ENCODE data around the gene WNT1. TPM values are rescaled to one million over a fixed set of nuclear protein-coding genes. Genes with fewer than 3 reads are reported as not detected.

WNT1 gene
- total and polyA plus RNA-seq, 2 donors (not counting 1 experiment from before 2014, with no cell fraction given), result not detected

DNA sequence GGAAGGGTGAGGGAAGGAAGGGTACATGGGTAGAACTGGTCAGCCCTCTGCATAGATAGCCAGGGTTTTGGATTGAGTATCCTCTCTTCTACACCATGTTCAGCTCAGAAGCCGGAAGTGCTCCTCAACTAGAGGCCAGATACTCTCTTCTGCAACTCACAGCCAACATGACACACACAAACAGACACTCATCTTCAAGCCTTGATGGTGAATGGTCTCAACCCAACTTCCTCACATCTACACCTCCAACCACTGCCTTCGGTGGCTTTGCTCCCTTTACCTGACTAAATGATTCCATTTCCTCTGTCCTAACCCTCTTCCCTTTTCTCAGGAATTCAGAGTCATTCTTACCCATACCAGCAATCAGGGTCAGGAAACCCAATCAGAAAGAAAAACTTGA is 45.2 kb upstream of the WNT1 start:
- no peaks in the 10 kb centered on the region for H3K4me1 ChIP-seq (ENCODE audit: control insufficient read depth, extremely low read depth, insufficient read depth, low read length)
- no peaks in the 10 kb centered on the region for H3K79me2 ChIP-seq (ENCODE audit: control insufficient read depth, insufficient read depth, low read length)
- H3K27ac ChIP-seq (ENCODE audit: insufficient read depth, low read length), result no peak overlapping the region
- H3K9me3 ChIP-seq (ENCODE audit: control insufficient read depth, insufficient read depth, low read depth, low read length), result no peaks in the 10 kb centered on the region
- peaks cover 7% of the 10 kb centered on the region for H3K36me3 ChIP-seq (ENCODE audit: control insufficient read depth, insufficient read depth, low read length)
- no peak overlapping the region for H2AFZ ChIP-seq (ENCODE audit: low read length)
- no peak overlapping the region for H3K9ac ChIP-seq (ENCODE audit: insufficient read depth, low read length)
- H3K27me3 ChIP-seq (ENCODE audit: control insufficient read depth, insufficient read depth, low read length), result no peaks in the 10 kb centered on the region
- no peak for TF ChIP-seq CTCF (conservative IDR thresholded peaks at IDR 0.05 in 1 of 2, IDR thresholded peaks at IDR 0.05 in 1 of 2; ENCODE audit: low read depth in 1 of 2, low read length in 2 of 2)
- TF ChIP-seq EZH2 (IDR thresholded peaks at IDR 0.05; ENCODE audit: low read length, missing control alignments), result no peak
- no peaks in the 10 kb centered on the region for H4K20me1 ChIP-seq (ENCODE audit: control insufficient read depth, extremely low read depth, insufficient read depth, low read length)
- no peak overlapping the region for H3K4me2 ChIP-seq (ENCODE audit: extremely low read depth, insufficient read depth, low read length)
- no peak for DNase-seq (ENCODE audit: low read depth in 2 of 2)
- H3K4me3 ChIP-seq (replicated peaks in 1 of 4; ENCODE audit: control extremely low read depth in 1 of 4, insufficient read depth in 1 of 4, low read depth in 3 of 4, low read length in 4 of 4), result no peak overlapping the region

DNA sequence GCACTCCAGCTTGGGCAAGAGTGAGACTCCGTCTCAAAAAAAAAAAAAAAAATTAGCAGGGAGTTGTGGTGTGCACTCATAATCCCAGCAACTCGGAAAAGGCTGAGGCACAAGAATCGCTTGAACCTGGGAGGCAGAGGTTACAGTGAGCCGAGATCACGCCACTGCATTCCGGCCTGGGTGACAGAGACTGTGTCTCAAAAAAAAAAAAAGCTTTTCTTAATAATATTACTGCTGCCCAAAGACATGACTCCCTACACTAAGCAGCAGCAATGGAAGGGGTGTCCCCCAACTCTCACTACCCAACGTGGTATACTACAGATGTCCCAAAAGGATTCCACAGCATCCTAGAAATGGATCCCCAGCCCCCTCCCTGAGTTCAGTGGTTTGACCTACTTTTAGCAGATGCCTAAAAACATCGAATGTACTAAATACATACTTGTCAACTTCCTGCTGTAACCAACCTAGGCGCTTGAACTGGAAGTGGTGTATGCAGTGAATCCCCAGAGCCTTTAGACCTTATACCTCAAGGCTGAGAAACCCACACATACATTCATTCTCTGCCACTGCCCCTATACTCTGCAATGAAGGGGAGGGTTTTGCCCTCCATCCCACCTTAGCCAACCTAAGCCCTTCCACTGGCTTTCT is 44.3 kb upstream of the WNT1 start:
- no peaks in the 10 kb centered on the region for H3K27me3 ChIP-seq (ENCODE audit: control insufficient read depth, insufficient read depth, low read length)
- no peaks in the 10 kb centered on the region for H3K79me2 ChIP-seq (ENCODE audit: control insufficient read depth, insufficient read depth, low read length)
- no peak overlapping the region for H2AFZ ChIP-seq (ENCODE audit: low read length)
- no peaks in the 10 kb centered on the region for H3K9me3 ChIP-seq (ENCODE audit: control insufficient read depth, insufficient read depth, low read depth, low read length)
- H3K4me2 ChIP-seq (ENCODE audit: extremely low read depth, insufficient read depth, low read length), result no peak overlapping the region
- no peak overlapping the region for H3K4me3 ChIP-seq (replicated peaks in 1 of 4; ENCODE audit: control extremely low read depth in 1 of 4, insufficient read depth in 1 of 4, low read depth in 3 of 4, low read length in 4 of 4)
- TF ChIP-seq EZH2 (IDR thresholded peaks at IDR 0.05; ENCODE audit: low read length, missing control alignments), result no peak
- no peak for TF ChIP-seq CTCF (conservative IDR thresholded peaks at IDR 0.05 in 1 of 2, IDR thresholded peaks at IDR 0.05 in 1 of 2; ENCODE audit: low read depth in 1 of 2, low read length in 2 of 2)
- peaks cover 6% of the 10 kb centered on the region for H3K36me3 ChIP-seq (ENCODE audit: control insufficient read depth, insufficient read depth, low read length)
- no peak overlapping the region for H3K9ac ChIP-seq (ENCODE audit: insufficient read depth, low read length)
- no peak overlapping the region for H3K27ac ChIP-seq (ENCODE audit: insufficient read depth, low read length)
- no peaks in the 10 kb centered on the region for H3K4me1 ChIP-seq (ENCODE audit: control insufficient read depth, extremely low read depth, insufficient read depth, low read length)
- no peak for DNase-seq (ENCODE audit: low read depth in 2 of 2)
- no peaks in the 10 kb centered on the region for H4K20me1 ChIP-seq (ENCODE audit: control insufficient read depth, extremely low read depth, insufficient read depth, low read length)

DNA sequence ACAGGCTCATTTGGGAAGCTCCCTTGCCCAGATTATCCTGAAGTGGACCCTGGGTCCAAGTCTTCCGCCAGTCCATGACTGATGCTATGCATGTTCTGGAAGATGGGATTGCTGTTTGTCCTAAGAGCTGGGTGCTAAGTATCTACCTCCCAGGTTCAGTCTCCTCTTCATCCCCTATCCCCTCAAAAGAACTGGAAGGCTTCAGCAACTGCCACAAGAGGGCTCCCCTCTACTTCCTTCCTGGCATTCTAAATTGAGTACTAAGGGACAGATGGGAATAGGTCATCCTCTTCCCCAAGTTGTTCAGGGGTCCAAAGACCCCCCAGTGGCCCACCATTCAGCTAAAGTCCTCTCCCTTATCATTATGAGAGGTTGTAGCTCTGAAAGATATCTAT is 43.8 kb upstream of the WNT1 start:
- Histone ChIP-seq H3K27me3 (ENCODE audit: control insufficient read depth, insufficient read depth, low read length) (no peaks in the 10 kb centered on the region), H3K9ac (ENCODE audit: insufficient read depth, low read length) (no peak overlapping the region), H3K79me2 (ENCODE audit: control insufficient read depth, insufficient read depth, low read length) (no peaks in the 10 kb centered on the region), H3K27ac (ENCODE audit: insufficient read depth, low read length) (no peak overlapping the region), H3K9me3 (ENCODE audit: control insufficient read depth, insufficient read depth, low read depth, low read length) (no peaks in the 10 kb centered on the region), H2AFZ (ENCODE audit: low read length) (no peak overlapping the region), H3K36me3 (ENCODE audit: control insufficient read depth, insufficient read depth, low read length) (peaks cover 8% of the 10 kb centered on the region), H3K4me3 (replicated peaks in 1 of 4; ENCODE audit: control extremely low read depth in 1 of 4, insufficient read depth in 1 of 4, low read depth in 3 of 4, low read length in 4 of 4) (no peak overlapping the region), H3K4me1 (ENCODE audit: control insufficient read depth, extremely low read depth, insufficient read depth, low read length) (no peaks in the 10 kb centered on the region), H4K20me1 (ENCODE audit: control insufficient read depth, extremely low read depth, insufficient read depth, low read length) (no peaks in the 10 kb centered on the region), H3K4me2 (ENCODE audit: extremely low read depth, insufficient read depth, low read length) (no peak overlapping the region)
- TF ChIP-seq CTCF (conservative IDR thresholded peaks at IDR 0.05 in 1 of 2, IDR thresholded peaks at IDR 0.05 in 1 of 2; ENCODE audit: low read depth in 1 of 2, low read length in 2 of 2), result peak in 1 of 2 donors; percentile 40
- no peak for TF ChIP-seq EZH2 (IDR thresholded peaks at IDR 0.05; ENCODE audit: low read length, missing control alignments)
- no peak for DNase-seq (ENCODE audit: low read depth in 2 of 2)

Data from fibroblast of lung (primary cell).